Muscle of arm (tissue), 12 donors: Measurements from ENCODE around the gene PCDH19. TPM values are rescaled to one million over a fixed set of nuclear protein-coding genes. Genes with fewer than 3 reads are reported as not detected.

Experiments used
- DNase-seq: peaks from one replicate; pipeline ENCODE4 v3.0.0-alpha.2; 2013
- polyA plus RNA-seq, 12 donors: library from polyadenylated mRNA; unstranded; fragments of 120-200 nt; gene quantifications; one replicate each; pipeline ENCODE4 v1.2.1, GENCODE V29; 2013; ENCODE audit not compliant: insufficient read length in 12 of 12

PCDH19 gene
- polyA plus RNA-seq, 12 donors = 1.7 to 8.4 (median 4.6) TPM; not detected in 1

DNA sequence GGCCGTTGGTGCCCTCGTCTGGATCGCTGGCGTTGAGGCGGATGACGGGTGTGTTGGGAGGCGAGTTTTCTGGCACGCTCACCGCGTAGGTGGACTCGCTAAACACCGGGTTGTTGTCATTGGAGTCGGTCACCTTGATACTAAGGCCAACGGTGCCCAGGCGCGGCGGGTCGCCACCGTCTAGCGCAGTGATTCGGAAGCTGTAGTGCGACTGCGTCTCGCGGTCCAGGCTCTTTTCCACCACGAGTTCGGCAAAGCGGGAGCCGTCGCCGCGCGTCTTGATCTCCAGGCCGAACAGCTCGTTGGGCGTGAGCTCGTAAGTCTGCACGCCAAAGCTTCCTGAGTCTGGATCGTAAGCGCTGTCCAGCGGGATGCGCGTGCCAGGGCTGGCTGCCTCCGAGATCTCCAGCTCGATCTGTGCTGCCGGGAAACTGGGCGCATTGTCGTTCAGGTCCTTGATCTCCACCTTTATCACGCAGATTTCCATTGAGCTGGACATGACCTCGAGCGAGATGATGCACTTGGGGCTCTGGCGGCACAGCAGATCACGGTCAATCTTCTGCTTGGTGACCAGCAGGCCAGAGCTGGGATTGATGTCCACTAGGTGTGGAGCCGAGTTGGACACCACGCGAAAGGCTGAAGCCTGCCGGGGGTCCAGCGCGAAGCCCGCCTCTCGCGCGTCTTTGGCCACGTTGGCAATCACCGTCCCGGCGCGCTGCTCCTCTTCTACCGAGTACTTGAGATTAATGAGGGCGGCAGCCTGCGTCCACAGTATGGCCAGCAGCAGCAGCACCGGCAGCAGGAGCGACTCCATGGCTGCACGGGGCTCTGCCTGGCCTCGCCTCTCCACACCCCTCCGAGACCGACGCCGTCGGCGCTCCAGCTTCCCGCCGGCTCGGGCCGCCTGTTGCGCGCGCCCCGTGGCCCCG is 2.0 kb downstream of the PCDH19 start:
- no peak for DNase-seq

DNA sequence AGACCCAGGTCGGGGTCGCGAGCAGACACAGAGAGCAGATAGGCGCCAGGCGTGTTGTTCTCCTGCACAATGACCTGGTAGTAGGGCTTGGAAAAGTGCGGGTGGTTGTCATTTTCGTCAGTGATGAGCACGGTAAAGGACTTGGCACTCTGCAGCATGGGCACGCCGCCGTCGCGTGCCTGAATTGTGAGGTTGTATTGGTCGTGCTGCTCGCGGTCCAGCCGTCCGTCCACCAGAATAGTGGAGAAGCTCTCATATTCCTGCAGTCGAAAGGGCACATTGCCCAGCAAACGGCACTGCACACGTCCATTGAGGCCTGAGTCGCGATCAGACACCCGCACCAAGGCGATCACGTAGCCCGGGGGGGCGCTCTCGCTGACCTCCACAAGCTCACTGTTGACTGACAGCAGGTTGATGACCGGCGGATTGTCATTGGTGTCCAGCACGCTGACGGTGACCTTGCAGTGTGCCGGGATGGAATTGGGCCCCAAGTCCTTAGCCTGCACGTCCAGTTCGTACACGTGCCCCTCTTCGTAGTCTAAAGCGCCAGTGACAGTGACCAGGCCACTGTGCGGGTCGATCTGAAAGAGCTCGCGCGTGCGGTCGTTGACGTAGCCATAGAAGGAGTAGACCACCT is 2.8 kb downstream of the PCDH19 start:
- DNase-seq = no peak

DNA sequence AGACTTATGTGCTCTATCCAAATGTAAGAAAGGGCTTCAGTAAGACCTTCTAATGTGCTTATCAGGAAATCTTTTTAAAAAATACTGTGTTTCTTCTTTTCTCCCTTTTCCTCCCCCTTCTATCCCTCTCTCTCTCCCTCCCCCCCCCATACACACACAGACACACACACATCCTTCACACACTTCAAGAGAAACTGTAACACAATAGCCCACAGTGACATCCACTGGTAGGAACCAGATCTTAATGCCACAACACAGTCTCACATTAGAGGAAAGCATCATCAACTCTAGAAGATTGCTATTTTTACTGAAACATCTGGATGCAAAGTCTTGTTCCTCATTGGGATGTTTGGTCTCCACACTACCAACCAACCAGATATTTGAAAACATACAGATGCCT is 4.6 kb downstream of the PCDH19 start:
- DNase-seq = no peak

DNA sequence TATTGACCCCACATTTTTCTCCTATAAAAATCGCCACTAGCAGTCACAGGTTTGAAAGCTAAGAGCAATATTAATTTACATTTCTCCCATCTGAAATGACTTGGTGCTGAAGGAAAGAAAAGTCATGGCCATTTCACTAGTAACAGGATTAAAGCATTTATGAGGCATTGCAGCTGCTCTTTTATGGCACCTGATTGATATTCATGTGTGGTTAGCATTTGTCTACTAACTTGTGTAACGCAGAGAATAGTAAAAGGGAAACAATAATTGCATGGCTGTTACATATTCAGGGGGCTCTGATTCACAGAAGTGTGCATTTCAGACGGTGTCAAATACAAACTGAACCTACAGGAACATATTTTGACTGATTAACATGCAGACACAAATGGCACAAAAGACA is 5.2 kb downstream of the PCDH19 start:
- no peak for DNase-seq

DNA sequence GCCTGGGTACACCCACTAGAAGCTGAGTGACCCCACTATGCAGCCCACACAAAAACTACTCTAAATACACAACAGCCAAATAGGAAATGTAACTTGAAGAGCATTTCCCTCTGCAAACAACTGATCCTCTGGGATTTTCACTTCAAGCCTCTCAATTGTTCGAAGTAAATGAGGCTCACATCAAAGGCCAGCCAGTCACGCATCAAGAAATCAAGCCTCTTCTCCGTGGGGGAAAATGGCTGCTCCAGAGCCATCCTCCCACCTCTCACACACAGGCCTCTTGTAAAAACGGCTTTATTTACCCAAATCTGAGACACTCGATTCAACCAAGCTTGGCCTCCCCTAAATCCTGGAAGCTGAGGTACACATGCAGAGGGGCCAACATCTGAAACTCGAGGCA is 14.3 kb downstream of the PCDH19 start:
- DNase-seq = no peak

DNA sequence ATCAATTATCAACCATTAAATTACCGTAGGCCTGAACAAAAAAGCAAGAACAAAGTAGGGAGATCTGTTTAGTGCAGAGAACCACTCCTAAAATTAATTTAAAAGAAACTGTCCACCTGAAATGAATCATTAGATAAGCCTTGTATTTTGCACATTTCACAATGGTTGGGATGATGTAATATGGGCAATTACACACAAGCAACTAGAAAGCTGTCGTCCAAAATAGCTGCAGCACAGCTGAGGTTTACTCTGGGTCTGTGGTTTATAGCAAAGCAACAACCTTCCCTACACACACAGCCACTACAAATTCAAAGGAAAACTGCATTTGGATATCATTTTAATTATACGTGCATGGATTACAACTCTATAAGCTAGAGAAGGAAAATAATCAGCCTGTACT is 28.5 kb downstream of the PCDH19 start:
- no peak for DNase-seq

DNA sequence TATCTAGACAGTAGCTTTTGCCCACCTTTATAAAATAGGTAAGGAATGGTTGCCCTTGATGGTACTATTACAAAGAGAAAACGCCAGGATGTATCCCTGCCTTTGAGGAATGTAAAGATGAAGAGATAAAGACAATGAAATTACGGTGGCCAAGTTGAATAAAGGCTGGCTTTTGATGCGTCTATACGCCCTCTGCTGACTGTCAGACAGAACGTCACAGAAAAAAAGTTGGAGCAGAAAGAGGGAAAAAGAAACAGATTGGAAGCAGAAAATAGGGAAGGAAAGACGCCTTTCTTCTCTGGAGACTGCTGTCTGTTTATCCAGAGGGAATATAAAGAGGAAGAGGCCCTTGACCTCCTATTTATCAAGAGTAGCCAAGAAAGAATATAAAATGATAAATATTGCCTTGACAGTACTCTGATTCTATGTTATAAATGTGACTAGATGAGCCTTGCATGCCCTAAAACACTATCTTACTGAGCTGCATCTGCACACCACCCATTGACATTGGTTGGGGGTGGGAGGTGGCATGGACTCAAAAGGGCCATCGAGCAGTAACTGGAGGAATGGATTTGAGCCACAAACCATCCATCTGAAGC is 30.6 kb downstream of the PCDH19 start:
- DNase-seq = peak; percentile 38

DNA sequence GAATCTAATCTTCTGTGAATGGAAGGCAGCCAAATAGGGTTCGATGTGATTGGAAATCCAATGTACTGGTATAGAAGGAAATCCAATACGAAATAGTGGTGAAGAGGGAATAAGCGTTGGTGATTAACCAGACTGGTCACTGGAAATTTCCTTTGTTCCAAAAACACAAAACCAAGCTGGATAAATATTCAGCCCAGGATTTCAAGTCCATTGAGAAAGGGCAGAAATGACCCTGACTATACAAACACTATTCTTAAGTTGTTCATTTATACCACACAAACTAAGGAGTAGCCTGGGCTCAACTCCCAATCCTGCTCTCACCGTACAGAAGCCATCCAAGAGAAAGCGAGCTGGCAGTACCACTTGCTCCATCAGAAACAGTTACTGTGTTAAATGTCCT is 32.2 kb downstream of the PCDH19 start:
- DNase-seq = no peak

DNA sequence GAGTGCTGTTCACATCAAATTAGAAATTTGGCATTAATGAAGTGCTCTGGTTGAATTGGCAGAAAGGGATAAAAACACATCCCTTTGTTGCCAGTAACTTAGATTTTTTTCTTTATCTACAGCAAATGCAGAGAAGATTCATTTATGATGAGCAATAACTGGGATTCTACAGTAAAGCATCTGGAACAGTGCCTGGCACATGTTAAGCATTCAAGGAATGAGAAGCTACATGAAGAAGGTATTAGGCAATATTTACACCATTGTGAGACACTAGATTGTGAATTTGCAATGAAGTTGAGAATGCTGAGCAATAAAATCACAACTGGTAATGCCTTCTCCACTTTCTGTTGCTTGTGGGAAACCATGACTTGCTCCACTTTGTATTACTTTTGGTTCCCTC is 33.5 kb downstream of the PCDH19 start:
- no peak for DNase-seq

DNA sequence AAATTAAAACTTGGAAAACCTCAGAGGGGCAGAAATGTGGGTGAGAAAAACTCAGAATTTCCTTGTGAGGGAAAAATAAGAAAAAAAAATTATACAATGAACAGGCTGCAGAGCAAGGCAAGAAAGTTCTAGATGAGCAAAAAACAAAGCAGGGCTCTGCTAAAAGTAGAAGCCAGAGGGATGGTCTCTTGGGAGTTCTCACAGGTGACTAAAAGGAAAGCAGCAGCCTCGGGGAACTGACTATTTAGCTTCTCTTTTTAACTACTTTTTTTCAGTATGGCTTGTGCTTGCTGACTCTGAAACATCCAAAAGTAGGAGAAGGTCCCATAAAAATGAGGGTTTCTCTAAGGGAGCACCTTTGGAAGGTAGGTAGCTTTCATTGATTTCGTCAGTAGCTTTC is 36.4 kb downstream of the PCDH19 start:
- no peak for DNase-seq

DNA sequence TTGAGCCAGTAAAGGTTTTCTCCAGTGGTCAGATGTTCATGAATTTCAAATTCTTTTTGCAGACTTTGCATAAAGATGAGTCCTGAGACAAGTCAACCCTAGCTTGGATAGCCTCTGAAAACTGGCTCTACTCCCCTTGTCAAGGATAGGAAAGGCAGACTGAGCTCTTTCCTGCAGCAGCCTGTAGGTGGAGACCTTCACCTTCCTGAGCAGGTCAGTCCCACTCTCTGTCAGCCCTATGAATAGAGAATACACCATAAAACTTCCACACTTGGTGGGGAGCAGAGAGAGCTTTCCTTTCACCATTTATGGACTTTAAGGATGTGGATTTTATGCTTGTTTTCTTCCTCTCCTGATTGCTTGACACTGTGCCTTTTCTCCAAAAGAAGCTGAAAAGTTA is 41.9 kb downstream of the PCDH19 start:
- no peak for DNase-seq

DNA sequence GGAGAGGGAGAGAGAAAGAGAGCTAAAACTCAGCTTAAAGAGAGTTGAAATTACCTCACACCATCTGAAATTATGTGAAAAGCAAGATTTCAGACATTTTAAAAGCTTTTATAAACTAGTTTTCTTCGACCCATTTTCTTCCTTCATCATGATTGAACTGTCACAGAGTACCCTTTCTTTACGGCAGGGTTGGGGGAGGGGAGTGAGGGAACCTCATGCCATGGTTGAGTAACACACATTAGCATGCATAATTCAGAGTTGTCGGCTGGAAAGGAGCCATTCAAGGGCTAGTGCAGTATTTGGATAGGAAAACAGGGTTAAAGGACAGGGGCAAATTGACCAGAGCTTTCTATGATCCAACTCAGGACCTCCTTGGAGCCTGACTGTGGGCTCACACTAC is 46.2 kb downstream of the PCDH19 start:
- DNase-seq = no peak

DNA sequence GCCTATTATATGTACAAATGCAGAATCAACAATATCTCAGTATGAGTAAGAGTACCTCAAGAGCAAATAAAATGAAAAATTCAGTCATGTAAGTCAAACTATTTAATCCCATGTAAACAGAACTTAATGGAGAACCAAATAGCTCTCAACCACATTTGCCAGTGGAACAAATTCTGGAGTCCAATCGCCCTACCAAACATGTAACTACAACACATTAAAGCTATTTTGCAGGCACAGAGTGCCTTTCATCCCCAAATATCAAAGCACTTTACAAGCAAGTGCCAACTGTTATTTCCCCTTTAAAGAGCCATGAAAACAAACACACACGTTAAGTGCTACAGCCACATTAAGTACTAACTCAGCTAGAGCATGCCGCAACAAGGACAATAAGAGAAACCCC is 51.3 kb downstream of the PCDH19 start:
- no peak for DNase-seq

DNA sequence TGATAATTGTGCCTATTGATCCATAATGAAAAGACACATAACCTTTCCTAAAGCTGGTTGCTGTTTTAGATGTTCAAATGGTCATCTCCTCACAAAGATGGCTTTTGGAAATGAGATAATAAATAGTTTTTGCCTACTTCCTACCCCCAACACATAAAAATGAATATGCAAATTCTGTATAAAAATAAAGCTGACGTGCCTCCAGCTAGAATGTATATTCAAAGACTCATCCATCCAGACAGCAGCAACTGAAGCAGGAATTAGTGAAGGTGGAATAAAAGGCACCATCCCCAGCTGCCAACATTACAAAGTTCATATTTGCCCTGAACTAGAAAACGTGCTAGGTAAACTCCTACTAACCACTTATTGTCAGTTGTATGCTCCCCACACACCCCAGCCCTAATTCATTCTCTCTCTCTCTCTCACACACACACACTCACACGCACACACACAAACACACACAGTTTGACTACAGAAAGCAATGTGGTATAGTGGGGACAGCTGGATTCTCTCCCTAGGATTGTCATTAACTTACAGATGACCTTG is 53.6 kb downstream of the PCDH19 start:
- no peak for DNase-seq

DNA sequence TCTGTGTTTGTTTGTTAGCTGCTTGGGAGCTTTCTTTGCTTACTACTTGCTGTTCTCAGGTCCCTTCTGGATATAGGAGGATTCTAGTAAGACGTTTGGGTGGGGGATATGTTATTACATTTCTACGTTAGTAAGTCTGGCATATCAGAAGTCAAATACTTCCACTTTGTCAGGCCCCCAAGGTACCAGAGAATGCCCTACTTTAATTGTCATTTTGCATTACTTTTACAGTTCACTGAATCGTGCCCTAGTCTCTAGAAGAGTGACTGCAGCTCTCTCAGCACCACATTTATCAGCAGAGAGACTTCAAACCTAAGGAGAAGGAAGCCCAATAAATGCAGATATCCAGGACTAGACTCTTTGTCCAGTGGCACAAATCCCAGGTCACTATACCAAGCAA is 54.4 kb downstream of the PCDH19 start:
- DNase-seq = no peak

DNA sequence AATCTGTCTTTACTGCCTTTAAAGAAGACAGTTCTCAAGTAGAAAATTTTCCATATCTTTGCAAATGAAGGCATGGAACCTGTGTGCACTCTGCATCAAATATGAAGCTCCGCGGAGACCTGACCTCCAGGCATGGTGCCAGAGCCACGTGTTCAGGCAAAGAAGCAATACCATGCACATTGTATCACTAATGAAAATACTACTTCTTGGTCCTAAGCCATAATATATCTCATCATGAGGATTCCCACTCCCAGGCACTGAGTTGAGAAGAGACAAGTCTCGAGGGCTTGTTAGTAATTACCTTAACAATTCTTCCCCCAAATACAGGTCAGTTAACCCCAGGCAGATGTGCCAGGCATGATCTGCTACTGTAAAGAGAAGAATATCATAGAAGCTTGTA is 56.7 kb downstream of the PCDH19 start:
- no peak for DNase-seq

DNA sequence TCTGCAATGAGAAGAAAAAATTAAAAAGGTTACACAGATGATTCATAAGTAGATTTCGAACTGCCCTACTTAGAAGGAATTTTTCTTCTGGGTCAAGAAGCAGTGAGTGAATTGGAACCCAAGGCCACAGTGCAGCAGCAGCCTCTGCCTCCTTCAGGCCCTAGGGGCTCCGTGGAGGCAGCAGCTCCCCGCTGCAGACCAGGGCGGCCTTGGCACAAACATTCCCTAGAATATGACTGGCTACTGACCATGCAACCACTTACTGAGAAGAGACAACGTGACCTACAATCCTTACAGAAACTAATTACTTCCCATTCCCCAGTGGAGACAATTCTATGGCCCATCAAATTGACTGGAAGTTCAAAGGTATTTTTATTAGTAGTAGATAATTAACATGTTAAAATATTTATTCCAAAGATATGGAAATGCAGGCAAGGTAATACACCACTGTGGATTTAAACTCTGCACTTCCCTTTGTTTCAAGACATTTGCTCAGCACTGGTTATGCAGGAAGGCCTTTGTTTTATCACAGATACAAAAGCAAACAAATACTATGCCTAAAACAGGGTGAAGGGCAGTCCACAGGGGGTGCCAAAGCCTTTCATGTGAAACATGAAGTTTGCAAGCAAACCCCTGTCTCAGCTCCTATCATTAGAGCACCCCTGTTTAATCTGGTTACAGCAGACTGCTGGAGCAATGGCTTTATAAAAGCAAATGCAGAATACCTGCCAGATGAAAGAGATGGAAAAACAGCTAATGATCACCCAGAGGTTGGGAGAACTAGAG is 59.2 kb downstream of the PCDH19 start:
- DNase-seq = no peak

DNA sequence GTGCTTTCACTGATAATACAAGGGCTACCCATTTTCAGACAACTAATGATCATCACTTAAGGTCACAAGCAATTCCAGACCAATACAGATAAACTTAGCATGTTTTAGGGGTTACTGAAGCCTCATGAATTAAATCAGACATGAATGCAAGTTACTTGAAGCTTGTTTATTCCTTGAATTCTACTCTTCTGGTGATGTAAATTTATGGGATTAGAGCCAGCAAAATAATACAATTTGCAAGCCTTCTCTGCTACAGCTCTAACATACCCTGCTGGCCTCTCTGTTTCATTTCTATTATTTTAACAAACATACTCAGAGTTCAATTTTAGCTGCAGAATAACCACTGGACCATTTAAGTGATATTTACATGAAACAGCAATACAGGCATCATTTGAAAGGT is 60.7 kb downstream of the PCDH19 start:
- DNase-seq = no peak

DNA sequence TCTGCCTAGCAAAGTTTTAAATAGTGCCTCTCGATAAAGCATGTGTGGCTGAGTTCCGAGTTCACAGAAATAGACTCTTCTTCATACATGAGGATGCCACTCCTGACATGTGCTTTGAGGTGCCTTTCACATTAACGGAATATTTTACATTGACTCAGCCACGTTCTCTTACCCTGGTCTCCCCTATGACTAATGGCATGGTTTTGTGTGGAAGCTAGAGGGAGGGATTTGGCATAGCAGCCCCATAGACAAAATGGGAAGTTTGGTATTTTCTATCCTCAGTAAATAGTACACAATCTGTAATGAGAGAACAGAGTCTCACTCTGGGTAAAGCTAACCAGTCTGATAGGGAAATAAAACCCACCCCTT is 68.9 kb downstream of the PCDH19 start:
- no peak for DNase-seq

DNA sequence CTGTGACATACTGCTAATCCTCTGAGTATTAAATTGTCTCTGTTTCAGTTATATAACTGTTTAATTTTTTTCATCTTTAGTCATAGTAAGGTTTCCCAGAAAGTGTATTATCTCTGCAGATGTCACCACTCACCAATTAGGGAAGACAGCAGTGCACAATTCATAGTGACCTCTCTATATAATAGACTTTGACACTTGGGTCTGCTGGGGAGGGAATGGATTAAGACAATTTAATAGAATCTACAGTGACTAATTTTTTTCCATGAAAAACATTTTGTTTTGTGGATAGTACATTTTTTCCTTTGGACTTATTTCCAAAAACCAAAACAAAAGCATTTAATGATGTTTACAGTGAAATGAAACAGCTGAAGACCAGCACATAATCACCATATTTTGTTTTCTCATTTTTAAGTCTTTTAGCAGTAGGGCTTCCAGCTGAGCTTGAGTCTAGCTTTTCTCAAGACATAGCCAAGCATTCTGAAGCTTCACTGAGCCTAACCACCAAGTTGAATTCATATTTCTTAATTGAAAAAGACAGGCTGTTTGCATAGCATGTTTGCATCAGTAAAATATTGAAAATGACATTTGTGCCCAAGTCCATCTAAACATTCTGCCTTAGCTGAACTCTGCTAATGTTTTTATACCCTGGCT is 69.5 kb downstream of the PCDH19 start:
- no peak for DNase-seq

DNA sequence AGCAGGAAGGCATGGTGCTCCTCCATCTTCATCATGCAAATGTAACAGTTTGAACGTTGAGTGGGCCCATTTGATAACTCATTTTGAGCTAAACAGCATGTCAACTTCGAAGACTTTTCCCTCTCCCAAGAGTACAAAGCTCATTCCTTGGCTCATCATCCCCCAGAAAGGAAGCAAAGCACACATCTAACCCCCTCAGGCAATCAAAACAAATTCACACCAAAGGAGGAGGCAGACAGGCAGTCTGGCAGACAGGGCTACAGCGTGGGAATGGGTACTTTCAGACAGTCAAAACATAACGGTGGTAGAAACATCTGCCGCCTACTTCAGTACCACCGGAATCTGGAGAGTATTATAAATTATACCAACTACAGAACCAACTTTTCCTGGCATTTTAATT is 81.7 kb downstream of the PCDH19 start:
- no peak for DNase-seq

DNA sequence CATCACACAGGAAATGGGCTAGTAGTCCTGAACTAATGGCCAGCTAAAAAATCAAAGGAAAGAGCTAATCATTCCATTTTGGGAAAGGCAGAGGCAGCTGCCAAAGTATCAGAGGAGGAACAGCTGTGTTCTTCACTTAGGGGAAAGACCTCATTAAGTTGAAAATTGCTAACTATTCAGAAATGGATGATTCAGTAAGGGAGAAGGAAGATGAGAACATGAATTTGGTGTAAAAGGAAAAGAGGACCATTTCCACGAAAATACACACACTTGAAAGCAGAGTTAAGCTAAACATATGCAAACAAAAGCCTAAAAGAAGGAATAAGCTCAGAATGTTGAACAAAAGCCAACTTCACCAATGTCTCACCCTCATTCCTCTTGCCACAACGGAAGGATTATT is 90.4 kb downstream of the PCDH19 start:
- no peak for DNase-seq
